Thyroid gland (tissue), 4 donors: ENCODE measurements around the gene MTHFD1L.

ENCODE experiments used
- POLR2A ChIP-seq, 2 donors: fragments of 450-650 bp; IDR thresholded peaks; one replicate each; pipeline ENCODE4 v1.6.1; 2017; ENCODE audit warnings: antibody characterized with exemption in 2 of 2, mild to moderate bottlenecking in 2 of 2, moderate library complexity in 1 of 2
- TF ChIP-seq, protein P1 (sequence below), 6 experiments: fragments of 200-600 bp in 3 of 6; fragments of 450-650 bp in 3 of 6; sonication (generic) in 3 of 6; IDR thresholded peaks; one replicate each; pipeline ENCODE4 v1.5.1; 2016 to 2019; ENCODE audit warnings: antibody characterized with exemption in 6 of 6, mild to moderate bottlenecking in 2 of 6, inconsistent platforms in 1 of 6, moderate library complexity in 1 of 6

DNA sequence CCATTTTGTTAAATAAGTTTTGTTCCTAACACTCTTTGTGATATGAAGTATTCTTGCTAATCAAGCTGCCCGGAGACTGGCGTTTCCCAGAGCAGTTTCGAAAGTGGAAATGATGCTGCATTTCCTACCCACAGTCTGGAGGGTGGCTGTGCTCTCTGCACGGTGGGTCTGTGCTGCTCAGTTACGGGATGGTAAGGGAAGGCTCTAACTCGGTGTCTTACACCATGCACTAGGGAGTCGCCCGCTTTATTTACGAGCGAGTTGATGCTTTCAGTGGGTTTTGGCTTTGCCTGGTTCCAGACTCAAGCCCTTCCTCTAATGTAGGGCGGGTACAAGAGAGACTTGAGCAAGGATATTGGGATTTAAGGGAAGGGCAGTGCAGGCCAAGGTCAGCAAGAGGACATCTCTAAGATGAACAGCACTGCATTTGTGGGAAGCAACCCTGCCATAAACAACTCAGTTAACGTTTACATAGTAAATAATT, 194.2 kb downstream of the MTHFD1L start:
- TF ChIP-seq POLR2A (IDR thresholded peaks at IDR 0.05): no peak
- TF ChIP-seq, protein P1, sequence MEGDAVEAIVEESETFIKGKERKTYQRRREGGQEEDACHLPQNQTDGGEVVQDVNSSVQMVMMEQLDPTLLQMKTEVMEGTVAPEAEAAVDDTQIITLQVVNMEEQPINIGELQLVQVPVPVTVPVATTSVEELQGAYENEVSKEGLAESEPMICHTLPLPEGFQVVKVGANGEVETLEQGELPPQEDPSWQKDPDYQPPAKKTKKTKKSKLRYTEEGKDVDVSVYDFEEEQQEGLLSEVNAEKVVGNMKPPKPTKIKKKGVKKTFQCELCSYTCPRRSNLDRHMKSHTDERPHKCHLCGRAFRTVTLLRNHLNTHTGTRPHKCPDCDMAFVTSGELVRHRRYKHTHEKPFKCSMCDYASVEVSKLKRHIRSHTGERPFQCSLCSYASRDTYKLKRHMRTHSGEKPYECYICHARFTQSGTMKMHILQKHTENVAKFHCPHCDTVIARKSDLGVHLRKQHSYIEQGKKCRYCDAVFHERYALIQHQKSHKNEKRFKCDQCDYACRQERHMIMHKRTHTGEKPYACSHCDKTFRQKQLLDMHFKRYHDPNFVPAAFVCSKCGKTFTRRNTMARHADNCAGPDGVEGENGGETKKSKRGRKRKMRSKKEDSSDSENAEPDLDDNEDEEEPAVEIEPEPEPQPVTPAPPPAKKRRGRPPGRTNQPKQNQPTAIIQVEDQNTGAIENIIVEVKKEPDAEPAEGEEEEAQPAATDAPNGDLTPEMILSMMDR (IDR thresholded peaks at IDR 0.05): no peak
